Measurements from ENCODE around the gene PTPN9.

- TF ChIP-seq, protein P1, sequence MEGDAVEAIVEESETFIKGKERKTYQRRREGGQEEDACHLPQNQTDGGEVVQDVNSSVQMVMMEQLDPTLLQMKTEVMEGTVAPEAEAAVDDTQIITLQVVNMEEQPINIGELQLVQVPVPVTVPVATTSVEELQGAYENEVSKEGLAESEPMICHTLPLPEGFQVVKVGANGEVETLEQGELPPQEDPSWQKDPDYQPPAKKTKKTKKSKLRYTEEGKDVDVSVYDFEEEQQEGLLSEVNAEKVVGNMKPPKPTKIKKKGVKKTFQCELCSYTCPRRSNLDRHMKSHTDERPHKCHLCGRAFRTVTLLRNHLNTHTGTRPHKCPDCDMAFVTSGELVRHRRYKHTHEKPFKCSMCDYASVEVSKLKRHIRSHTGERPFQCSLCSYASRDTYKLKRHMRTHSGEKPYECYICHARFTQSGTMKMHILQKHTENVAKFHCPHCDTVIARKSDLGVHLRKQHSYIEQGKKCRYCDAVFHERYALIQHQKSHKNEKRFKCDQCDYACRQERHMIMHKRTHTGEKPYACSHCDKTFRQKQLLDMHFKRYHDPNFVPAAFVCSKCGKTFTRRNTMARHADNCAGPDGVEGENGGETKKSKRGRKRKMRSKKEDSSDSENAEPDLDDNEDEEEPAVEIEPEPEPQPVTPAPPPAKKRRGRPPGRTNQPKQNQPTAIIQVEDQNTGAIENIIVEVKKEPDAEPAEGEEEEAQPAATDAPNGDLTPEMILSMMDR (optimal IDR thresholded peaks at IDR 0.05 in 1 of 3, IDR thresholded peaks at IDR 0.05 in 1 of 3, conservative IDR thresholded peaks at IDR 0.05 in 1 of 3; ENCODE audit: extremely low read depth in 1 of 3, insufficient read depth in 2 of 3, low read length in 3 of 3) = no peak
- TF ChIP-seq EZH2 (IDR thresholded peaks at IDR 0.05; ENCODE audit: low read length) = no peak
Measured at GRCh38 chr15:75451202-75451673, 127.9 kb downstream of the PTPN9 start.

All from keratinocyte (primary cell).